Thoracic aorta (tissue), 2 donors: ENCODE data around the gene PAN3. TPM values are rescaled to one million over a fixed set of nuclear protein-coding genes. Genes with fewer than 3 reads are reported as not detected.

ENCODE experiments used
- ATAC-seq: fragments of 150-250 bp; one replicate; pipeline ENCODE4 v1.8.0; 2017; ENCODE audit warnings: low read depth; ENCODE audit not compliant: insufficient number of reproducible peaks, low FRiP score
- DNase-seq: peaks from one replicate; pipeline ENCODE4 v3.0.0-alpha.2; 2020; ENCODE audit warnings: low spot score
- H3K27ac ChIP-seq, 2 donors: fragments of 200-600 bp; sonication (generic); 1 replicate in 1 of 2; 2 replicates in 1 of 2; pipeline ENCODE4 v1.5.1; 2016; ENCODE audit warnings: mild to moderate bottlenecking in 2 of 2, moderate library complexity in 2 of 2
- H3K27me3 ChIP-seq: fragments of 200-600 bp; sonication (generic); replicated peaks from 2 replicates; pipeline ENCODE4 v1.6.0; 2016; ENCODE audit warnings: mild to moderate bottlenecking; ENCODE audit not compliant: insufficient read depth
- H3K36me3 ChIP-seq: fragments of 200-600 bp; sonication (generic); one replicate; pipeline ENCODE4 v1.5.1; 2016
- H3K4me1 ChIP-seq, 2 donors: fragments of 200-600 bp; sonication (generic); 1 replicate in 1 of 2; 2 replicates in 1 of 2; pipeline versions ENCODE4 v1.5.1 to v1.6.0; 2016; ENCODE audit warnings: low read depth in 2 of 2, mild to moderate bottlenecking in 1 of 2; ENCODE audit not compliant: control insufficient read depth in 1 of 2
- H3K4me3 ChIP-seq: fragments of 200-600 bp; sonication (generic); 2 replicates; pipeline ENCODE4 v1.5.1; 2016; ENCODE audit warnings: mild to moderate bottlenecking
- H3K9me3 ChIP-seq: fragments of 200-600 bp; sonication (generic); 2 replicates; pipeline ENCODE4 v1.5.1; 2016
- total RNA-seq, 2 donors: library from RNA; depleted of rRNA; stranded (reverse); fragments of >200 nt; gene quantifications; one replicate each; pipeline versions ENCODE4 v1.1.0 to v1.2.3, GENCODE V29; 2016
- TF ChIP-seq, protein P1 (sequence below): fragments of 200-600 bp; sonication (generic); IDR thresholded peaks from one replicate; pipeline ENCODE4 v1.5.1; 2019; ENCODE audit warnings: antibody characterized with exemption

Gene PAN3
- total RNA-seq, 2 donors from 2014 or later, result 33.3 to 45.3 TPM

DNA sequence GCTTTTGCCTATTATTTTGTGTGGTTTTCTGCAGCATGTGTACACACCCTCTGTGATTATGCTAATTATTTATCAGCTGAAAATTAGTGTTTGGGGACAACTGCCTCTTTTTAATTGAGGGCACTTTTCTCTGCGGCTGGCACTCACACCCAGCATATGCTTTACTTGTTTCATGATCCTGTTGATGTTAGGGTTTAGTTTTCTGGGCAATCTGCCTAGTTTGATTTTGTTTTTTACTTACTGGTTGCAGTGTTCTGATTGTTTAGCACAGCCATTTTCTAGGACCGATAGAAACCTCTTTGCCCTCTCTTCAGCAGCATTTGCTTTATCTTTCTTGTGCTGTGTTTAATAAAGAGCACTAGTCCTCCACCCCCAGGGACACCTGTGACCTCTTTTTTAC lies 161.6 kb downstream of the PAN3 start:
- DNase-seq, result no peak
- ATAC-seq, result no peak
- Histone ChIP-seq H3K9me3 (no peaks in the 10 kb centered on the region), H3K27ac (no peak overlapping the region), H3K4me3 (no peak overlapping the region), H3K36me3 (peaks cover 4% of the 10 kb centered on the region), H3K4me1 (no peaks in the 10 kb centered on the region), H3K27me3 (no peaks in the 10 kb centered on the region)
- TF ChIP-seq, protein P1, sequence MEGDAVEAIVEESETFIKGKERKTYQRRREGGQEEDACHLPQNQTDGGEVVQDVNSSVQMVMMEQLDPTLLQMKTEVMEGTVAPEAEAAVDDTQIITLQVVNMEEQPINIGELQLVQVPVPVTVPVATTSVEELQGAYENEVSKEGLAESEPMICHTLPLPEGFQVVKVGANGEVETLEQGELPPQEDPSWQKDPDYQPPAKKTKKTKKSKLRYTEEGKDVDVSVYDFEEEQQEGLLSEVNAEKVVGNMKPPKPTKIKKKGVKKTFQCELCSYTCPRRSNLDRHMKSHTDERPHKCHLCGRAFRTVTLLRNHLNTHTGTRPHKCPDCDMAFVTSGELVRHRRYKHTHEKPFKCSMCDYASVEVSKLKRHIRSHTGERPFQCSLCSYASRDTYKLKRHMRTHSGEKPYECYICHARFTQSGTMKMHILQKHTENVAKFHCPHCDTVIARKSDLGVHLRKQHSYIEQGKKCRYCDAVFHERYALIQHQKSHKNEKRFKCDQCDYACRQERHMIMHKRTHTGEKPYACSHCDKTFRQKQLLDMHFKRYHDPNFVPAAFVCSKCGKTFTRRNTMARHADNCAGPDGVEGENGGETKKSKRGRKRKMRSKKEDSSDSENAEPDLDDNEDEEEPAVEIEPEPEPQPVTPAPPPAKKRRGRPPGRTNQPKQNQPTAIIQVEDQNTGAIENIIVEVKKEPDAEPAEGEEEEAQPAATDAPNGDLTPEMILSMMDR, result no peak

DNA sequence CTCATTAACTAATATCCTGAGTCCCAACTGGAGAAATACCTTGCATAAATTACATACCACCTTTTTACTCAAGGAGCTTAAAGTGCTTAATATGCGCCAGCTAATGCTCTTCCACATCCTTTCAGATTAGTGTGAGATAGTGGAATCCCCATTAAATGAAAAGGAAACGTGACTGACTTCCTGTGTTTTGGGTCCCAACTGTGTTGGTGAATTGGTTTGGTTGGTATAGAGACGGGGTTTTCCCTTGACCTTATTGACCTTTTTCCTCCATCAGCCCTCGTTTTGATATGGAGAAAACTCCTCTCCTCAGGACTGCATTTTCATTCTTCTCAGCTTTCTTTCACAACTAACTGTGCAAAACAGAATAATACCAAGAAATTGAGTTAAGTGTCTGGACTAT lies 163.5 kb downstream of the PAN3 start:
- H3K27ac ChIP-seq, result no peak overlapping the region
- no peak for ATAC-seq
- no peak overlapping the region for H3K4me3 ChIP-seq
- TF ChIP-seq, protein P1, result no peak
- DNase-seq, result no peak
- H3K36me3 ChIP-seq, result no peaks in the 10 kb centered on the region
- H3K4me1 ChIP-seq, result no peaks in the 10 kb centered on the region
- H3K27me3 ChIP-seq, result no peaks in the 10 kb centered on the region
- H3K9me3 ChIP-seq, result no peaks in the 10 kb centered on the region

DNA sequence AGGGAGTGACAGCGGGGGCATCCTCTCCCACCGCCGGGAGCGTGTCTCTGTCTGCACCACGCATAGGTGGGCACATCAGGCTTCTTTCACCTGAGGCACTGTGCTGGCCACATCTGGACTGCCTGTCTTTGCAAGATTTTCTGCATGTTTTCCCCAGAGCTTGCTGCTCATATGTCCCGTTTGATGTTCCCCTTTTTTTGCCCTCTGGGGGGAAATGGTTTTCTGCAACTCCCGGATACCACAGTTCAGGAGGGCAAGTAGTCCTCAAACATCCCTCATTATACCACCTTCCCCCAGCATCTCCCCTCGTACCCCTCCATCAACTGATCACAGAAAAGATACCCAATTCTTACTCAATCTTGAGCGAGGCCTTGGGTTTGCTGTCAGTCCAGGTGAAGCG lies 168.0 kb downstream of the PAN3 start:
- Histone ChIP-seq H3K4me1 (no peaks in the 10 kb centered on the region), H3K27ac (no peak overlapping the region), H3K27me3 (no peaks in the 10 kb centered on the region), H3K4me3 (no peak overlapping the region), H3K9me3 (no peaks in the 10 kb centered on the region), H3K36me3 (no peaks in the 10 kb centered on the region)
- TF ChIP-seq, protein P1, result no peak
- no peak for ATAC-seq
- no peak for DNase-seq

DNA sequence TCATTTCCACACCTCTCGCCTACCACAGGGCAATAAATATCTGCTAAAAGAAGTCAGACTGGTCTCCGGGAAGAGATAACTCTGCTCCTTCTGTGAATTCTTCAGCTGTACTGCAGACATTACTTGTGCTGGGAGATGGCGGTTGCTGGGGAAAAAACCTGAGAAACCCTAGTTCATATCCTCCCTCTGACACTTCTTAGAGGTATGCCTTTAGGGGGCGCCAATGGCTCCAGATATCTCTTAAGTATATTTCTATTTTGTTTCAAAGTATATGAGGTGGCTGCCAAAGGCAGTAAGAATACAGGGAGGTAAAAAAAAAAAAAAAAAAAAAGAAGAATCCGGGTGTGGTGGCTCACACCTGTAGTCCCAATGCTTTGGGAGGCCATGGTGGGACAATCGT lies 175.2 kb downstream of the PAN3 start:
- H3K9me3 ChIP-seq, result no peaks in the 10 kb centered on the region
- no peaks in the 10 kb centered on the region for H3K4me1 ChIP-seq
- no peaks in the 10 kb centered on the region for H3K36me3 ChIP-seq
- H3K27ac ChIP-seq, result no peak overlapping the region
- ATAC-seq (no peak), DNase-seq (no peak)
- TF ChIP-seq, protein P1, result no peak
- no peak overlapping the region for H3K4me3 ChIP-seq
- H3K27me3 ChIP-seq, result no peaks in the 10 kb centered on the region

DNA sequence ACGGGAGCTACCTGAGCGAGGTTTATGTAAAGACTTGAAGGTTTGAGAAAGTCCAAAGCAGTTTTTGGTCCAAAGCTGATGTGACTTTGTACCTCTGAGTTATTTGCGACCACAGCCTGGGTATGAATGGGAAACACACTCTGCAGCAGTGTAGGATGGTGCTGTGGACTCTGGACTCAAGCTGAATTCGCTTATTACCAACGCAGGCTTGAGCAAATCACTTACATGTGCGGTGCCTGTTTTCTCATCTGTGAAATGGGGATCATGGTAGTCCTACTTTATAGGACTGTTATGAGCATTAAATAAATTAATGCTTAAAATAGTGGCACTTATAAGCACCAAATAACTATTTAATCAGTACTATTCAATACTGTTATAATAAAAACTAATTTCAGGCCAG lies 176.5 kb downstream of the PAN3 start:
- no peak for ATAC-seq
- no peak overlapping the region for H3K4me3 ChIP-seq
- TF ChIP-seq, protein P1, result no peak
- no peak overlapping the region for H3K27ac ChIP-seq
- no peak for DNase-seq
- H3K9me3 ChIP-seq, result no peaks in the 10 kb centered on the region
- no peaks in the 10 kb centered on the region for H3K4me1 ChIP-seq
- H3K27me3 ChIP-seq, result no peaks in the 10 kb centered on the region
- H3K36me3 ChIP-seq, result no peaks in the 10 kb centered on the region
